ENCODE results near the gene UNC5B.
"Not testable (repeated sequence)": the region's sequence is repeated elsewhere in the genome, so short reads cannot be mapped to it uniquely, and the experiment has no call there.

The UNC5B gene

GRCh38 chr10:71285986-71286385 is 73.6 kb downstream of the UNC5B start:
- DNase-seq: no peak

- no peak for DNase-seq
These were observed 74.3 kb downstream of the UNC5B start for GRCh38 chr10:71286521-71287294.

DNA sequence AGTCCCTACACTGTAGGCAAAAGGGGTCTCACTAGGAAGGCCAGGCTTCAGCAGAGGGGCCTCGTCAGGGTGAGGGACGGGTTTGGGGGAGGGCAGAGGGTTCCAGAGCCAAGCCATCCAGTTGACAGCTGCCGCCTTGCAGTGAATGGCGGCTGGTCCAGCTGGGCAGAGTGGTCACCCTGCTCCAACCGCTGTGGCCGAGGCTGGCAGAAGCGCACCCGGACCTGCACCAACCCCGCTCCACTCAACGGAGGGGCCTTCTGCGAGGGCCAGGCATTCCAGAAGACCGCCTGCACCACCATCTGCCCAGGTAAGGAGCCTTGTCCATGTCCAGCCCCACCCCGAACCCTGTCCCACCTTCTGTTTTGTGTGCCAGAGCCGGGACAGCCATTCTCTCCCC is 75.1 kb downstream of the UNC5B start:
- DNase-seq: no peak

GRCh38 chr10:71288461-71288860 is 76.1 kb downstream of the UNC5B start:
- DNase-seq: no peak

DNA sequence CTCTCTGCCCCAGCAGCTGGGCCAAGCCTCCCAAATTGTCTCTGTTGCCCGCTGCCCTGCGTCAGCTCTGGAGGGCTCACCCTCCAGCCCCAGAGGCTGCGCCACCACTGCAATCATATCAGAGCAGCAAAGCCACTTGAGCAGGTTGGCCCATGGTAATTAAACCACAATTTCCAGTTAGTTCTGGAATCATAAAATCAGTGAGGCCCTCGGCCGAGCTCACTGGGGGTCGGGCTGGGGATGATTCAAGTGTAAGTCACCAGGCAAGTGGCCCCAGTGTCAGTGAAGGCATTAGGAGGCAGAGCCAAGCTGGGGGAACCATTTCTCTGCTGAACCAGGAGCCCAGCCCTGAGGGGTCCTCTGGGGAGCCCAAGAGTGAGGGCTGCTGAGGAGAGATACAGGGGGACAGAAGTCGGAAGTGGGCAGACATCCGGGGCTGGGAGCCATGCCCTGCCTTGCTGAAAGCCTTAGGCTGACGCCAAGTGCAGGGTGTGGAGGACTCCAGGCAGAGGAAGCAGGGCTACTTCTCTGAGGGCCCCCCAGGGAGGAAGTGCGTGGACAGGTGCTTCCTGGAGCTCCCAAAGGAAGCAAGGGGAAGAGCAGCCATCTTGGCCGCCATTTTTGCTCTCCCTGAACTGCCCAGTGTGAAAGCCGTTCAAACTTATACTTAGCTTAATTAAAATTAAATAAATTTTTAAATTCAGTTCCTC is 77.2 kb downstream of the UNC5B start:
- DNase-seq: no peak

GRCh38 chr10:71290331-71290730 is 78.0 kb downstream of the UNC5B start:
- DNase-seq: no peak

DNA sequence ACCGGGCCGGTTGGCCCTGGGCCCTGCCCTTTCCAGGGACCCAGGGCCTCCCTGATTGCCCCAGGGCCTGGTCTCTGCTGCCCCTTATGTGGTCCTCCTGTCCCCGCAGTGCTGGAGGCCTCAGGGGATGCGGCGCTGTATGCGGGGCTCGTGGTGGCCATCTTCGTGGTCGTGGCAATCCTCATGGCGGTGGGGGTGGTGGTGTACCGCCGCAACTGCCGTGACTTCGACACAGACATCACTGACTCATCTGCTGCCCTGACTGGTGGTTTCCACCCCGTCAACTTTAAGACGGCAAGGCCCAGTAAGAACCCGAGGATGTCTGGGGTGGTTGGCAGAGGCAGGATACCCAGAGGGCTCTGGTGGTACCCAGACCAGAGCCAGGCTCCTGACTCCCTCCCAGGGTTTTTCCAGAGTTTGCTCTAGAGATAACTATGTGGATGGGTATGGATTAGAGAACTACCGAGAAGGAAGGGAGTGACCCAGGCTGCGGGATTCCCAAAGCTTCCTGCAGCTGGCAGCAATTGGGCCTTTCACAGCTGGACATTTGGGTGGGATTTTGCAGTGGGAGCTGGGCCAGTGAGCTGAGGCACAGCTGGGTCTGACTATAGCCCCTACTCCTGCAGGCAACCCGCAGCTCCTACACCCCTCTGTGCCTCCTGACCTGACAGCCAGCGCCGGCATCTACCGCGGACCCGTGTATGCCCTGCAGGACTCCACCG is 78.6 kb downstream of the UNC5B start:
- no peak for DNase-seq

- DNase-seq: no peak
These were observed 79.1 kb downstream of the UNC5B start for GRCh38 chr10:71291528-71291900.

DNA sequence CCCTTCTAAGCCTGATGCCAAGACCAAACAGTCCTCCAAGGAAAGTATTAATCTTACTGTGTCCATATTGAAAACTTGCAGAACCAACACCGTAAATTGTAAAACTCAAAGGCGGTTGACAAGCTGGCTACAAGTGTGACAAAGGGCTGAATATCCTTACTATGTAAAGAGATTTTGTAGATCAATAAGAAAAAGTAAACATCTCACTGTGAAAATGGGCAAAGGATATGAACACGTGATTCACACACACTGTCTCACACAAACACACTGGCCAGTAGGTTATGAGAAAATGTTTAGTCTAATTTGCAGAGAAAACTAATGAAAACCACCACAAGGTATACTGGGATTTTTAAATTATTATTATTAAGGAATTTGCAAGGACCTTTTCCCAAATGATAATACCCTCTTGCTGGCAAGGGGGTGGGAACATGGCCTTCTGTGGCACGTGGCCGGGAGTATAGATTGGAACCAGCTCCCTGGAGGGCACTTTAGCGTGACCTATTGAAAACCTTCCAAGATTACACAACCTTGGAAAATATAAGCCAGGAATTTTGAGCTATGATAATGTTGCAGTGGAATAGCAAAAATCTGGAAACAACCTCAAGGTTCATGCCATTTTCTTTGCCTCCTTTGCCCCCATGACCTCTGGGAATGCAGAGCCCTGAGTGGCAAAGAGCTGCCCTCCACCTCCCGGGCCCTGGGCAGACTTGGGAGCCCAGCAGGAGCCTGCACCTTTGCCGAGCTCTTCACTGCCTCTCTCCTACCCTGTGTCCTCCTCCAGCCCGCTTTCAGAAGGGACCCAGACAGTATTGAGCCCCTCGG is 80.5 kb downstream of the UNC5B start:
- no peak for DNase-seq

DNA sequence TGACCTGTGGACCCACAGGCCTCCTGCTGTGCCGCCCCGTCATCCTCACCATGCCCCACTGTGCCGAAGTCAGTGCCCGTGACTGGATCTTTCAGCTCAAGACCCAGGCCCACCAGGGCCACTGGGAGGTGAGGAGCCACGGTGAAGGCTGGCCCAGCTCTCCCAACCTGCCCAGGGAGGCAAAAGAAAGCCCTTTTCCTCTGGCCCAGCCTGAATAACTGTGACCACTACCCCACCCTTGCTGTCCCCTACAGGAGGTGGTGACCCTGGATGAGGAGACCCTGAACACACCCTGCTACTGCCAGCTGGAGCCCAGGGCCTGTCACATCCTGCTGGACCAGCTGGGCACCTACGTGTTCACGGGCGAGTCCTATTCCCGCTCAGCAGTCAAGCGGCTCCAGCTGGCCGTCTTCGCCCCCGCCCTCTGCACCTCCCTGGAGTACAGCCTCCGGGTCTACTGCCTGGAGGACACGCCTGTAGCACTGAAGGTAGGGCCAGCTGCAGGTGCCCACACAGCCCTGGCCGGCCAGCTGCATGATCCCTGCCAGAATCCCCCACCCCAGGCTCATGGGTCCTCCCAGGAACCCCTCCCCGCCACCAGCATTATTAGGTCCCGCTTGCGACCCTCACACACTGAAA is 81.2 kb downstream of the UNC5B start:
- DNase-seq: peak in 1 of 2 experiments; percentile 19

GRCh38 chr10:71294091-71294561 is 81.8 kb downstream of the UNC5B start:
- no peak for DNase-seq

GRCh38 chr10:71294856-71295255 is 82.5 kb downstream of the UNC5B start:
- no peak for DNase-seq

GRCh38 chr10:71295641-71296040 is 83.3 kb downstream of the UNC5B start:
- DNase-seq: no peak

DNA sequence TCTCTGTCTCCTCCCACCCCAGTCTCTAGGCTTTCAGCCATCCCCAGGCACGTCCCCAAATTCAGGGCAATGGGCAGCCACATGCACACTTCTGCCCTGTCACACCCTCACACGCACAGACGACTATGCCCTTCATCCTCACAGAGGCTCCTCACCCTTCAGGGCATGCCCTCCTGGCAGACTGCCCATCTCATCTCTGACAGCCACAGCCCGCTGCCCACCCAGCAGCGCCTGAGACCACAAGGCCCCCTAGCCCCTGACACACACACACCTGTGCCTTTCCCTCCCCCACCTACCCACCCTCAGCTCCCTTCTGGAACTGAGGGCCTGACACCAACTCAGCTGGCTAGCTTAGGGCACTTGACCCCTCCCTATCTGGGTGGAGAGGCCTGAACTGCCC is 83.7 kb downstream of the UNC5B start:
- no peak for DNase-seq

DNA sequence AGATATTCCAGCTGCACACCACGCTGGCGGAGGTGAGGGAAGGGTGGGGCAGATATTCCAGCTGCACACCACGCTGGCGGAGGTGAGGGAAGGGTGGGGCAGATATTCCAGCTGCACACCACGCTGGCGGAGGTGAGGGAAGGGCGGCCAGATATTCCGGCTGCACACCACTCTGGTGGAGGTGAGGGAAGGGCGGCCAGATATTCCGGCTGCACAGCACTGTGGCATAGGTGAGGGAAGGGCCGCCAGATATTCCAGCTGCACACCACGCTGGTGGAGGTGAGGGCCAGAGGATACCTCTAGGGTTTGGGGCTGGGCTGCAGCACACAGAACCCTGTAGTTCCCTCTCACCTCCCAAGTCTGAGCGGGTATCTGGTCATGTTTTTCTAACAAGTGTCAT is 84.4 kb downstream of the UNC5B start:
- not testable (repeated sequence) for DNase-seq

- DNase-seq: no peak
These were observed 85.0 kb downstream of the UNC5B start for GRCh38 chr10:71297343-71297742.

DNA sequence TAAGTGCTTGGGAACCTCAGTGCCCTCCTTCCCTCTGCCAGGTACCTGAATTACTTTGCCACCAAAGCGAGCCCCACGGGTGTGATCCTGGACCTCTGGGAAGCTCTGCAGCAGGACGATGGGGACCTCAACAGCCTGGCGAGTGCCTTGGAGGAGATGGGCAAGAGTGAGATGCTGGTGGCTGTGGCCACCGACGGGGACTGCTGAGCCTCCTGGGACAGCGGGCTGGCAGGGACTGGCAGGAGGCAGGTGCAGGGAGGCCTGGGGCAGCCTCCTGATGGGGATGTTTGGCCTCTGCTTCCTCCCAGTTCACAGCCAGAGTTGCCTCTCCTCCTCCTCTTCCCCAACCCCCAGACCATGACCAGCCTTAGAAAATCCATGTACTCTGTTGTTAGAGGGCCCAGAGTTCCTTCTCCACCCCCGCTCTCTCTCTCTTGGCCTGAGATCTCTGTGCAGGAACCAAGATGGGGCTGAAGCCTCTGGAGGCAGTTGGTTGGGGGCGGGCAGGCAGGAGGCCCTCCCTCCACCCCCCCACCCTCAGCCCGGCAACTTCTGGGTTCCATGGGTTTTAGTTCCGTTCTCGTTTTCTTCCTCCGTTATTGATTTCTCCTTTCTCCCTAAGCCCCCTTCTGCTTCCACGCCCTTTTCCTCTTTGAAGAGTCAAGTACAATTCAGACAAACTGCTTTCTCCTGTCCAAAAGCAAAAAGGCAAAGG is 86.9 kb downstream of the UNC5B start:
- DNase-seq: no peak

DNA sequence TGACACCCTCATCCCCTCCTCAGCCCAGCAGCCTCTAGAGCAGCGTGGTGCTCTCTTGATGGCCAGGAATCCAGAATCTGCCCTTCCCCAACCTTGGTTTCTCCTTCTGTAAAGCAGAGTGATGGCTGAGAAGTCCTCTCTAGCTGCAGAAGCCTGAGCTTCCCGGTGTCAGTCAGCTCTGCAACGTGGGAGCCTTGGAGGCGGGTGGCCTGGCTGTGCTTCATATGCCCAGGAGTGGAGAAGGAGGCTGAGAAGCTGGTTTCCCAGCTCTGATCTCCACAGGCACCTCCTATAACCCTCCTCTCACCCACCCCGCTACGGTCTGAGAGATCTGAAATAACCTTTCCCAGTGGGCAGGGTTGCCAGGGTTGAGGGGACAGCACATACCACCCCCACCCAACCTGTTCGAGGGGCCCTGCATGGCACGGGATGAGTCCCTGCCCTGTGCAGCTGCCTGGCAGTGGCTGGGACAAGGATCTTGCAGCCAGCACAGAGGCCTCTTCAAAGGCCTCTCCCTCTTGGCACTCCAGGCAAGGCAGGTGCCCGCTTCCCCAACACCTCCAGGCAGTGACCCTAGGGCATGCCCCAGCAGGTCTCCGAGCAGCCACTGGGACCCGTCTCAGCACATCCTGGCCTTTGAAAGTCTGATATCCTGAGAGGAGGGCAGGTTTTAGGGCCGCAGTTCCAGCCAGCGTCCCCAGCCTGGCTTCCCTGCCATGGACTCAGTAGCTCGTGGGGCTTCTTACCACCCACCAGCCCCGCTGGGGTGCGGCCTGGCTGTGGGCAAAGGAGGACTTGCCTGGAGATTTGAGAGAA is 88.4 kb downstream of the UNC5B start:
- no peak for DNase-seq

DNA sequence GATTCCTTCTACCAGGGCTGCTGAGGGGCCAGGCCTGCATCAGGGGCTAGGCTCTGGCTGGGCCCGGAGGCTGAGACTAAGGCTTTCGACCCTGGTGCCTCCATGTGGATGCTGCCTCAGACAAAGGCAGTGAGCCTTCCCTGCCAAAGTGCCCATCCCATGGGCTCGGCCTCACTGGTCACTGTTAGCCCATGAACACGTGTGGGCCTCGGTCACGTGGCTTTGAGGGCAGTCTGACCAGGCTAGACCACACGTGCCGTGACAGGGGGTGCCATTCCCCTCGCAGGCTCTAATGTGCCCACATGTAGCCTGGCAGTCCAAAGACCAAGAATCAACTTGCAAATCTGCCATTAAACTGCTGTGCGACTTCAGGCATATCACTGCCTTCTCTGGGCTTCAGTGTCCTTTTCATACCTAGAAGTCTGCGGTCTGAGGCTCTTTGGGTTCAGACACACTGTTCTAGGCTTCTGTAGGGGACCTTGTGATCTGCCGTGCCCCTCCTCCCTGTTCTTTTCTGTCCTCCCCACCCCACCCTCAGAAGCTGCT is 89.1 kb downstream of the UNC5B start:
- no peak for DNase-seq

DNA sequence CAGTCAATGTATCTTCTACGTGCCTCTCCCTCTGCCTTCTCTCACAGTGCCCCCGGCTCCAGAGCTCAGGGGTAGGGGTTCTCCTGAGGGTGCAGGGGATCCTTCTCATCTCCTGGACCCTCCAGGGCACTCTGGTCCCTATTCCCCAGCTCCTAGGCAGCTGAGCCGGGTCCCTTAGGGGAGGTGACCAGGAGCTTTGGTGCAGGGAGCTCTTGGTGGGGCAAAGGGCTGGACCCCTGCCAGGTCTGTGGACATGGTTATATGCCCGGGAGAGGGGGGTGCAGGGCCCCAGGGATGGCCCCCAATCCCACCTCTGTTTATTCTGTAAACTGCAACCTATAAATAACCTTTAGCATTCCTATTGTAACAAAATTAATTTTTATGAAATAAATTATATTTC is 90.1 kb downstream of the UNC5B start:
- DNase-seq: no peak
